Right lobe of liver (tissue), 4 donors: Measurements from ENCODE around the gene RAC2.

Experiments used
- POLR2A ChIP-seq: fragments of 450-650 bp; IDR thresholded peaks from one replicate; pipeline ENCODE4 v1.6.1; 2017; ENCODE audit warnings: antibody characterized with exemption, mild to moderate bottlenecking
- TF ChIP-seq, protein P1 (sequence below), 4 donors: fragments of 200-600 bp in 3 of 4; fragments of 450-650 bp in 1 of 4; IDR thresholded peaks; one replicate each; pipeline versions ENCODE4 v1.5.1 to v1.8.0; 2016 to 2022; ENCODE audit warnings: antibody characterized with exemption in 4 of 4, mild to moderate bottlenecking in 2 of 4
- donor health status: DM: no; HTN: no; CAD: no.
- donor health status: DM: no; HTN: no; CAD: no.
- donor health status: DM: no; HTN: yes; CAD: no.

DNA sequence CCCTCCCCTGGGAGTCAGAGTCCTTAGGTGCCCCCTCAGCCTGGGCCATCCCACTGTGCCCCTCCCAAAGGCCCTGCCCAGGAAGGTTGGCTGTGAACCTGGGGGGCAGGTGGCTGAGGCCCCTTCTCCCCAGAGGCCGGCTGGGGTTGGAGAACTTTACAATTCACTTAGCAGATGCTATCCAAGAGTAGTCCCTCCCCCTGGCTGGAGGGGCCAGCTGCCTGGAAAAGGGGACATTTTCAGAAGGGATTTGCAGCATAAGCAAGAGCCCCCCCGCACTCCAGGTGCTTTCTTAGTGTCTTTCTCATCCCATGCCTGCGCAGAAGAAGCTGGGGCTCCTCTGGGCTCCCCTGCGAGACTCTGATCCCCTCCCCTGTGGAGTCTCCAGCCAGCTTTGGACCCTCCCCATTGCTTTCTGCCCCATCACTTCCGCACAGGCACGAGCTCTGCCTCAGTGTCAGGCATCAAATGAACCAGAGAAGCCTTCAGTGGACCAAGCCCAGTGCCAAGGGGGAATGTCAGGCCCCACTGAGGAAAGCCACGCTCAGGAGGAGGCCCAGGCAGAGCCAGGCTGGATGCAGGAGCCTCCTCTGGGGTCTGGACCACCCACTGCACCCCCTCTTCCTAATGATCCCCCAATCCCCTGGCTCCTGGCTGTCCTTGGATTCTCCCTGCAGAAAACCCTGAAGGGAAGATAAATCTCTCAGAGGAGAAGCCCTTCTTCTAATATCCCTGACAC is 35.5 kb downstream of the RAC2 start:
- TF ChIP-seq, protein P1, sequence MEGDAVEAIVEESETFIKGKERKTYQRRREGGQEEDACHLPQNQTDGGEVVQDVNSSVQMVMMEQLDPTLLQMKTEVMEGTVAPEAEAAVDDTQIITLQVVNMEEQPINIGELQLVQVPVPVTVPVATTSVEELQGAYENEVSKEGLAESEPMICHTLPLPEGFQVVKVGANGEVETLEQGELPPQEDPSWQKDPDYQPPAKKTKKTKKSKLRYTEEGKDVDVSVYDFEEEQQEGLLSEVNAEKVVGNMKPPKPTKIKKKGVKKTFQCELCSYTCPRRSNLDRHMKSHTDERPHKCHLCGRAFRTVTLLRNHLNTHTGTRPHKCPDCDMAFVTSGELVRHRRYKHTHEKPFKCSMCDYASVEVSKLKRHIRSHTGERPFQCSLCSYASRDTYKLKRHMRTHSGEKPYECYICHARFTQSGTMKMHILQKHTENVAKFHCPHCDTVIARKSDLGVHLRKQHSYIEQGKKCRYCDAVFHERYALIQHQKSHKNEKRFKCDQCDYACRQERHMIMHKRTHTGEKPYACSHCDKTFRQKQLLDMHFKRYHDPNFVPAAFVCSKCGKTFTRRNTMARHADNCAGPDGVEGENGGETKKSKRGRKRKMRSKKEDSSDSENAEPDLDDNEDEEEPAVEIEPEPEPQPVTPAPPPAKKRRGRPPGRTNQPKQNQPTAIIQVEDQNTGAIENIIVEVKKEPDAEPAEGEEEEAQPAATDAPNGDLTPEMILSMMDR (IDR thresholded peaks at IDR 0.05), result no peak
- no peak for TF ChIP-seq POLR2A
